OCI-LY3 (cell line): ENCODE data around the gene TBX2.

Experiments
- EZH2phosphoT487 ChIP-seq: fragments of 200-600 bp; shearing (Covaris generic); IDR thresholded peaks from 2 replicates; pipeline ENCODE4 v1.6.1; 2018; ENCODE audit warnings: antibody characterized with exemption, mixed run types, low read depth
- TF ChIP-seq, protein P1 (sequence below): fragments of 200-600, 300-600 bp; sonication (generic); IDR thresholded peaks from 2 replicates; pipeline ENCODE4 v1.5.1; 2014; ENCODE audit warnings: antibody characterized with exemption, low read length, low read depth

DNA sequence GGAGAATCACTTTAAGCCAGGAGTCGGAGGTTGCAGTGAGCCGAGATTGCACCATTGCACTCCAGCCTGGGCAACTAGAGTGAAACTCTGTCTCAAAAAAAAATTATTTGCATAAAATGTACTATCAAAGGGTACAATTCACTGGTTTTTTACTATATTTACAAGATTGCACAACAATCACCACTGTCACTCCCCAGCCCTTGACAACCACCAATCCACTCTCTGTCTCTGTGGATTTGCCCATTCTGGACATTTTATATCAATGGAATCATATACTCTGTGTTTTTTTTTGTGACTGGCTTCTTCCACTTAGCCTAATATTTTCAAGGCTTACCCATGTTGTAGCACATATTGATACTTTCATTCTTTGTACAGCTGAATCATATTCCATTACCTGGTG, 18.8 kb downstream of the TBX2 start:
- TF ChIP-seq, protein P1, sequence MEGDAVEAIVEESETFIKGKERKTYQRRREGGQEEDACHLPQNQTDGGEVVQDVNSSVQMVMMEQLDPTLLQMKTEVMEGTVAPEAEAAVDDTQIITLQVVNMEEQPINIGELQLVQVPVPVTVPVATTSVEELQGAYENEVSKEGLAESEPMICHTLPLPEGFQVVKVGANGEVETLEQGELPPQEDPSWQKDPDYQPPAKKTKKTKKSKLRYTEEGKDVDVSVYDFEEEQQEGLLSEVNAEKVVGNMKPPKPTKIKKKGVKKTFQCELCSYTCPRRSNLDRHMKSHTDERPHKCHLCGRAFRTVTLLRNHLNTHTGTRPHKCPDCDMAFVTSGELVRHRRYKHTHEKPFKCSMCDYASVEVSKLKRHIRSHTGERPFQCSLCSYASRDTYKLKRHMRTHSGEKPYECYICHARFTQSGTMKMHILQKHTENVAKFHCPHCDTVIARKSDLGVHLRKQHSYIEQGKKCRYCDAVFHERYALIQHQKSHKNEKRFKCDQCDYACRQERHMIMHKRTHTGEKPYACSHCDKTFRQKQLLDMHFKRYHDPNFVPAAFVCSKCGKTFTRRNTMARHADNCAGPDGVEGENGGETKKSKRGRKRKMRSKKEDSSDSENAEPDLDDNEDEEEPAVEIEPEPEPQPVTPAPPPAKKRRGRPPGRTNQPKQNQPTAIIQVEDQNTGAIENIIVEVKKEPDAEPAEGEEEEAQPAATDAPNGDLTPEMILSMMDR = no peak
- TF ChIP-seq EZH2phosphoT487 = no peak
